Activated T-helper 2 cell treated with anti-CD3 and anti-CD28 coated beads, Interferon-gamma antibody, Interleukin-2, Interleukin-4, amounts not matched to agents 10 μg/mL and 5 μg/mL and 100 μg/mL, durations not matched to agents 14 hours and 24 hours and 36 hours (primary cell): Measurements from ENCODE around the gene MGMT. TPM values are rescaled to one million over a fixed set of nuclear protein-coding genes. Genes with fewer than 3 reads are reported as not detected.

Source experiments
- DNase-seq: peaks from one replicate; pipeline ENCODE4 v3.0.0; 2021; ENCODE audit warnings: low spot score
- H3K27ac Mint-ChIP-seq: one replicate; pipeline ENCODE4 v1.8.0; 2021; ENCODE audit warnings: mixed read lengths
- H3K27me3 Mint-ChIP-seq: one replicate; pipeline ENCODE4 v1.8.0; 2021; ENCODE audit warnings: low read depth, mixed read lengths
- H3K36me3 Mint-ChIP-seq: one replicate; pipeline ENCODE4 v1.8.0; 2021; ENCODE audit warnings: low read depth, mixed read lengths
- H3K4me1 Mint-ChIP-seq: one replicate; pipeline ENCODE4 v1.8.0; 2021; ENCODE audit warnings: low read depth, mixed read lengths
- H3K4me3 Mint-ChIP-seq: one replicate; pipeline ENCODE4 v1.8.0; 2021; ENCODE audit warnings: low read depth, mild to moderate bottlenecking, moderate library complexity, mixed read lengths
- H3K9me3 Mint-ChIP-seq: one replicate; pipeline ENCODE4 v1.8.0; 2021; ENCODE audit warnings: mixed read lengths
- intact Hi-C: fragments of 100-400 bp; cut with micrococcal nuclease; formaldehyde crosslinking; loops from one replicate; pipeline ENCODE4 v1.15.1; 2023
- total RNA-seq: library from RNA; stranded (reverse); gene quantifications from 2 replicates; pipeline ENCODE4 v1.2.3, GENCODE V29; 2022

Gene MGMT
- total RNA-seq, 1 donor from 2014 or later: 15.8 TPM

- intact Hi-C loops: no loop called here
- DNase-seq: no peak
- no peak overlapping the region for H3K4me3 Mint-ChIP-seq
- peaks cover 4% of the 10 kb centered on the region for H3K36me3 Mint-ChIP-seq
- no peak overlapping the region for H3K27ac Mint-ChIP-seq
- H3K9me3 Mint-ChIP-seq: peaks cover 32% of the 10 kb centered on the region
- H3K4me1 Mint-ChIP-seq: no peaks in the 10 kb centered on the region
- no peaks in the 10 kb centered on the region for H3K27me3 Mint-ChIP-seq
Observed at GRCh38 chr10:129580901-129581300, 113.9 kb downstream of the MGMT start.

GRCh38 chr10:129581827-129582411 lies 114.9 kb downstream of the MGMT start:
- intact Hi-C loops: no loop called here
- H3K36me3 Mint-ChIP-seq: peaks cover 5% of the 10 kb centered on the region

GRCh38 chr10:129583831-129584230 lies 116.8 kb downstream of the MGMT start:
- Mint-ChIP-seq H3K9me3 (peaks cover 60% of the 10 kb centered on the region), H3K27ac (no peak overlapping the region), H3K4me3 (no peak overlapping the region), H3K27me3 (no peaks in the 10 kb centered on the region), H3K36me3 (peaks cover 19% of the 10 kb centered on the region), H3K4me1 (no peaks in the 10 kb centered on the region)
- no peak for DNase-seq
- intact Hi-C loops: no loop called here

More at GRCh38 chr10:129581827-129582411, 114.9 kb downstream of the MGMT start:
- H3K4me1 Mint-ChIP-seq: no peaks in the 10 kb centered on the region
- DNase-seq: no peak
- no peak overlapping the region for H3K27ac Mint-ChIP-seq
- H3K27me3 Mint-ChIP-seq: no peaks in the 10 kb centered on the region
- no peak overlapping the region for H3K4me3 Mint-ChIP-seq
- peaks cover 42% of the 10 kb centered on the region for H3K9me3 Mint-ChIP-seq

GRCh38 chr10:129586898-129587443 lies 119.9 kb downstream of the MGMT start:
- H3K4me3 Mint-ChIP-seq: no peak overlapping the region
- H3K27ac Mint-ChIP-seq: no peak overlapping the region
- H3K9me3 Mint-ChIP-seq: peaks cover 61% of the 10 kb centered on the region
- H3K27me3 Mint-ChIP-seq: no peaks in the 10 kb centered on the region
- no peaks in the 10 kb centered on the region for H3K4me1 Mint-ChIP-seq
- intact Hi-C loops: no loop called here
- no peak for DNase-seq
- peaks cover 23% of the 10 kb centered on the region for H3K36me3 Mint-ChIP-seq

- Mint-ChIP-seq H3K27ac (no peak overlapping the region), H3K27me3 (no peaks in the 10 kb centered on the region), H3K36me3 (peaks cover 18% of the 10 kb centered on the region), H3K9me3 (peaks cover 51% of the 10 kb centered on the region), H3K4me1 (no peaks in the 10 kb centered on the region), H3K4me3 (no peak overlapping the region)
- intact Hi-C loops: no loop called here
- no peak for DNase-seq
Observed at GRCh38 chr10:129589546-129589945, 122.5 kb downstream of the MGMT start.

- H3K36me3 Mint-ChIP-seq: peaks cover 3% of the 10 kb centered on the region
- DNase-seq: no peak
- intact Hi-C loops: no loop called here
- no peak overlapping the region for H3K27ac Mint-ChIP-seq
- H3K4me1 Mint-ChIP-seq: no peaks in the 10 kb centered on the region
- H3K4me3 Mint-ChIP-seq: no peak overlapping the region
- no peaks in the 10 kb centered on the region for H3K27me3 Mint-ChIP-seq
- peaks cover 20% of the 10 kb centered on the region for H3K9me3 Mint-ChIP-seq
Observed at GRCh38 chr10:129593953-129594352, 126.9 kb downstream of the MGMT start.

- no peaks in the 10 kb centered on the region for H3K4me1 Mint-ChIP-seq
- no peak overlapping the region for H3K27ac Mint-ChIP-seq
- H3K4me3 Mint-ChIP-seq: no peak overlapping the region
- peaks cover 14% of the 10 kb centered on the region for H3K9me3 Mint-ChIP-seq
- H3K27me3 Mint-ChIP-seq: no peaks in the 10 kb centered on the region
- intact Hi-C loops: no loop called here
- H3K36me3 Mint-ChIP-seq: no peaks in the 10 kb centered on the region
- DNase-seq: no peak
Observed at GRCh38 chr10:129594811-129595210, 127.8 kb downstream of the MGMT start.

- Mint-ChIP-seq H3K9me3 (peaks cover 11% of the 10 kb centered on the region), H3K4me3 (no peak overlapping the region), H3K27me3 (no peaks in the 10 kb centered on the region), H3K4me1 (no peaks in the 10 kb centered on the region), H3K36me3 (no peaks in the 10 kb centered on the region), H3K27ac (no peak overlapping the region)
- intact Hi-C loops: no loop called here
- no peak for DNase-seq
Observed at GRCh38 chr10:129598413-129598812, 131.4 kb downstream of the MGMT start.

GRCh38 chr10:129599160-129599559 lies 132.1 kb downstream of the MGMT start:
- Mint-ChIP-seq H3K36me3 (no peaks in the 10 kb centered on the region), H3K9me3 (peaks cover 11% of the 10 kb centered on the region), H3K4me1 (no peaks in the 10 kb centered on the region), H3K27me3 (no peaks in the 10 kb centered on the region), H3K27ac (no peak overlapping the region), H3K4me3 (no peak overlapping the region)
- intact Hi-C loops: no loop called here
- DNase-seq: no peak

GRCh38 chr10:129601737-129602136 lies 134.7 kb downstream of the MGMT start:
- intact Hi-C loops: no loop called here
- no peaks in the 10 kb centered on the region for H3K27me3 Mint-ChIP-seq
- no peaks in the 10 kb centered on the region for H3K36me3 Mint-ChIP-seq
- H3K4me3 Mint-ChIP-seq: no peak overlapping the region
- H3K9me3 Mint-ChIP-seq: no peaks in the 10 kb centered on the region
- no peaks in the 10 kb centered on the region for H3K4me1 Mint-ChIP-seq
- no peak for DNase-seq
- no peak overlapping the region for H3K27ac Mint-ChIP-seq

- DNase-seq: no peak
- H3K27me3 Mint-ChIP-seq: no peaks in the 10 kb centered on the region
- H3K4me3 Mint-ChIP-seq: no peak overlapping the region
- no peaks in the 10 kb centered on the region for H3K4me1 Mint-ChIP-seq
- intact Hi-C loops: no loop called here
- no peaks in the 10 kb centered on the region for H3K36me3 Mint-ChIP-seq
- H3K27ac Mint-ChIP-seq: no peak overlapping the region
- no peaks in the 10 kb centered on the region for H3K9me3 Mint-ChIP-seq
Observed at GRCh38 chr10:129602938-129603535, 136.0 kb downstream of the MGMT start.

GRCh38 chr10:129604333-129605032 lies 137.4 kb downstream of the MGMT start:
- no peaks in the 10 kb centered on the region for H3K9me3 Mint-ChIP-seq
- no peak for DNase-seq
- no peaks in the 10 kb centered on the region for H3K4me1 Mint-ChIP-seq
- H3K27me3 Mint-ChIP-seq: no peaks in the 10 kb centered on the region
- H3K27ac Mint-ChIP-seq: no peak overlapping the region
- intact Hi-C loops: no loop called here
- no peak overlapping the region for H3K4me3 Mint-ChIP-seq
- no peaks in the 10 kb centered on the region for H3K36me3 Mint-ChIP-seq
